Measurements from ENCODE around the gene FBN2.

GRCh38 chr5:128303593-128303992, 234.5 kb downstream of the FBN2 start:
- TF ChIP-seq CTCF (conservative IDR thresholded peaks at IDR 0.05) = no peak
- no peak for TF ChIP-seq ZFX (IDR thresholded peaks at IDR 0.05)

Data from C4-2B (cell line).